Cerebellar cortex (tissue), 1 donor: Measurements from ENCODE around the gene LRRC4B.
A peak's percentile ranks its signal among the peaks of the same experiment; 100 is the strongest.

Experiments
- DNase-seq: peaks from one replicate; pipeline ENCODE4 v3.0.0-alpha.2; 2015; ENCODE audit warnings: low spot score

The LRRC4B gene

GRCh38 chr19:50570997-50571396, 2.8 kb upstream of the LRRC4B start:
- DNase-seq = no peak

DNA sequence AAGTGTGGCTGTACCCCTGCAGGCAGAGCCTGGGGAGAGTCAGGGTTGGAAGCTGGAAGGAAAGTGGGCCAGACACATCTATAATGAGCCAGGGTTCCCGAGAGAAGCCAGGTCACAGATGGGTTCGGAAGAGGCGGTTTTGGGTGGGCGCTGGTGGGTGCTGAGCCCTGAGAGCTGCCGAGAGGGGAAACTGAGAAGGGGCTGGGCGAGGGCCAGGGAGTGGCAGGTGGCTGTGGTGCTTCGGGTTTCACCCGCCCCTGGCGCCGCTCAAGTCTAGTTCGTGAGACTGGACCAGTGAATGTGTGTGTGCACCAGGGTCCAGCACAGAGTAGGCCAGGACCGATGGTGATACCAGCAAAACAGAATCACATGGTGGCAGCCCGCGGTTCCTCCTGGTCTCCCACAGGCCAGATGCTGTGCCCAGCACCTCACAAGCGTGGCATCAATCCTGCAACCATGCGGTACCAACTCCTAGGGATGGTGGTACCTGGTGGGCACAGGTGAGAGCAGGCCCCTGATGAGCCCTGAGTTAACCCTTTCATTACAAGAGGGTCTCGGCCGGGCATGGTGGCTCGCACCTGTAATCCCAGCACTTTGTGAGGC, 1.8 kb upstream of the LRRC4B start:
- no peak for DNase-seq

DNA sequence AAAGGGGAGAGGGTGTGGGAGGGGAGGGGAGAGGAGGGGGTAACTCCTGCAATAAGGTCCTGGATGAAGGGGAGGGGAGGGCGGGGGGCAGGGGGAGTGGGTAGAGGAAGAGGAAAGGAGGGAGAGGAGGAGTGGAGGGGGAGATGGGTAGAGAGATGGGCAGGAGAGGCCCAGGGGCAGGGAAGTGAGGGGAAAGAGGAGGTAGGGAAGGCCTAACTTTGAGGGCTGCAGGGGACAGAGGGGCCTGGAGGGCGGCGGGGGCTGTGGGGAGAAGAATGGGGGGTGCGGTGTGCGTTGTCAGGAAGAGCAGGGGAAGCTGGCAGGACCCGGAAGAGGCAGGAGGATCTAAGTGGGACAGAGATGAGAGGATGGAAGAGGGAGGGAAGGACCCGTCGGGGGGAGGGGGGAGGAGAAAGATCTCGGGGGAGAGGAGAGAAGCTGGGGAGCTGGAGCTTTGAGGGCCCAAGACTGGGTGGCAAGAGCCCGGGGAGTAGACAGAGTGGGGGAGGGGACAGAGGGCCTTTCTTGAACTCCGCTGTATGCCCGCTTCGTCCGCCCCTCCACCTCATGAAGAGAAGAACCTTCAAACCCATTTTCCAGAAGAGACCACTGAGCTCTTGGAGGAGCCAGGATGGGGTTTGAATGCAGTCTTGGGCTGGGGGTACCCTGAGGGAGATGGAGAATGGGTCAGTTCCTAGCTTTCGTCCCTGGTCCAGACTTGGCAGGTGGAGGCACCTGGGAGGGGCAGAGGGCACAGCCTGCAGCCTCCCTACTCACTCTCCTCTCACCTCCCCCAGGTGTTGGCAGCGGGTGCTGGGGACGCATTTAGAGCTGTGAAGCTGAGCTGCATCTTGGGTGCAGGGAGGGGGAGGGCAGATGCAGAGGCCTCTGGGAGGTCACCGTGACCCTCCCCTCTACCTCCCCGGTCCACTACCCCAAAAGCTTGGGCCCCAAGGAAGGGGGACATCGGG, 778 bp upstream of the LRRC4B start:
- DNase-seq = no peak

DNA sequence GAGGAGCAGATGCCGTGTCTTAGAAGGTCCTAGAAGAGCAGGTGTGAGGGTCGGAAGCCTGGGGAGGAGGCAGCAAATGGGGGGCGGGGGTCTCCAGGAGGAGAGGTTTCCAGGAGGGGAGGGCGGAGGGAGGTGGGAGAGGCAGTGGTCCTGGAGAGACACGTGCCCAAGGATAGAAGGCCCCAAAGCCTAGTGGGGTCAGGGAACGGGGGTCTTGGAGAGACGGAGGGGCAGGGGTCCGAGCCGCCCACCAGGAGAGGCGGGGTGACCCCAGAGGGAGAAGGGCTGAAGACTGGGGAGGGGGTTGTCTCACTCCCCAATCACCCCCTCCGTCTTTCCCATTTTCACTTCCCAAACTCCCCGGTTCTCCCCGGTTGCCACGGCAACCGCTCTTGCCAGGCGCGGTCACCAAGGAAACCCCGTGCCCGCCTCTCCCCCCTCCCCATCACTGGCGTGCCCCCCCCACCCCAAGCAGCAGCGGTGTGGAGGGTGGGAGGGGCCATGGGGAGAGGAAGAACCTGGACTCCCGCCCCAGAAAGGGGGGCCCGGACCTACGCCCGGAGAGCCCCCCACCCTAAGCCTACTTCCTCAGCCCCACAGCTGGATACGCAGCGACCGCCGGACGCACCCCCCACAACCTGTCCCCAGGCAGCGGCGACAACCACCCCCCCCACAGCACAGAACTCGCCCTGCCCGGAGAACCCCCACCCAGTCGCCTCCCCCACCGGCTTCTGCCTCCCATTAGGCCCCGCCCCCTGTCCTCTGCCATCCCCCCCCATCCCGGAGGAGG, 988 bp downstream of the LRRC4B start:
- DNase-seq = peak; percentile 69

- peak; percentile 50 for DNase-seq
Measured at GRCh38 chr19:50565984-50566903, 2.0 kb downstream of the LRRC4B start.

DNA sequence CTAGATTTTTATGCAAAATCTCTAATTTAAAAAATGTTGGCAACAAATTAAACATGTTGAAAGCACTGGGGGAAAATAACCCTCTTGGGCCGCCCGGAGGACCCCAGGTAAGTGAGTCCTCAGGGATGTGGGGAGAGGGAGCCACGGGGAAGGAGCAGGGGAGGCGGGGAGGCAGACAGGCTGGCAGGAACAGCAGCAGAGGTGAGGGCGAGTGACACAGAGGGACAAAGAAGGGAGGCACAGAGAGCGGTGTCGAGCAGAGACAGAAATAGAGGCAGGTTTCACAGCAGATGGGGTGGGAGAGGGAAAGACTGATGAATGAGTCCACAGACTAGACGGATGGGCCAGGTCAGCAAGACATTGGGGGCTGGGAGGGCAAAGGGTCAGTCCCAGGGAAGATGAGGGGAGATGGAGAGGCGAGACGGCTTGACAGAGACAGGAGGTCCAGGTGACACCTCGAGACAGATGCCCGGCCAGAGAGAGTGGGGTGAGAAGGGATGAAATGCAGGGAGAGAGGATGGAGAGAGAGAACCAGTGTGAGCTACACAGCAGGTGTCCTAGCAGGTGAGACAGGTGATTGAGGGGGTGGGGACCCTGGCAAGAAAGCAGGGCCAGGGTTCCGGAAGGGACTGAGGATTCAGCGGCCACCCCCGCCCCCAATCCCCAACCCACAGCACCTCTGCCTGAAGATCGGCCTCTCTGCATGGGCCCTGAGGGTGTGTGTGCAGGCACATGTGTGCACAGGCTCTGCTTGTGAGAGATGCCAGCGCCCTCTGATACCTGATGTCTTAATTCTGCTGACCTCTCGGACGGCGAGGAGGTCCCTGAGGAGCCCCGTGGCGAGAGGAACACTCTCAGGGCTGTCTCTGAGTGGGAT, 3.8 kb downstream of the LRRC4B start:
- no peak for DNase-seq

DNA sequence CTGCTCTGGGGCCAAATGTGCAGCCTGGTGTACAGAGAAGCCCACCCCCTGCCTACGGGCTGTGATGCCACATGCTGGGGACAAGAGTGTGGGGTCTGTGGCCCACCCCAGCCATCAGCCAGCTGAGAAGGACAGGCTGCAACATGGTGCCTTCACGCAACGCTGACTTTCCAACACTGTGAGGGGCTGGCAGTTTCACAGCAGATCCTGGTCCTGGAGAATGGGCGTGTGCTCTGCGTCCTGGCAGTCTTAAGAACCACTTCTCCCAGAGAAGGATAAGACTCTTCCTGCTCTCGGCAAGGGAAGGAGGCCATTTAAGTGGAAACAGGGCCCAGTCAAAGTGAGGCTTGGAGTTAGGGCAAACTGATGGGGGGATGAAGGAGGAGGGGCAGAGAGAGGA, 4.6 kb downstream of the LRRC4B start:
- no peak for DNase-seq

GRCh38 chr19:50562996-50563395, 5.2 kb downstream of the LRRC4B start:
- no peak for DNase-seq

GRCh38 chr19:50562329-50562728, 5.9 kb downstream of the LRRC4B start:
- no peak for DNase-seq

GRCh38 chr19:50559636-50560035, 8.6 kb downstream of the LRRC4B start:
- no peak for DNase-seq

- DNase-seq = no peak
Measured at GRCh38 chr19:50558449-50558848, 9.8 kb downstream of the LRRC4B start.

DNA sequence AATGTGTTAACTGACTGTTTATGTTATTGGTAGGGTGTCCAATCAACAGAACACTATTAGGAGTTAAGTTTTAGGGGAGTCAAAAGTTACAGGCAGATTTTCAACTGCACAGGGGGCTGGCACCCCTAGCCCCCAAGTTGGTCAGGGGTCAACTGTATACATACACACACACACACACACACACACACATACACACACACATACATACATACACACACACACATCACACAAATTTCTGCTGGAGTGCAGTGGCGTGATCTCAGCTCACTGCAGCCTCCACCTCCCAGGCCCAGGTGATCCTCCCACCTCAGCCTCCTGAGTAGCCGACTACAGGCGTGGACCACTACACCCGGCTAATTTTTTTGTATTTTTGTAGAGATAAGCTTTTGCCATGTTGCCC, 10.2 kb downstream of the LRRC4B start:
- DNase-seq = no peak

DNA sequence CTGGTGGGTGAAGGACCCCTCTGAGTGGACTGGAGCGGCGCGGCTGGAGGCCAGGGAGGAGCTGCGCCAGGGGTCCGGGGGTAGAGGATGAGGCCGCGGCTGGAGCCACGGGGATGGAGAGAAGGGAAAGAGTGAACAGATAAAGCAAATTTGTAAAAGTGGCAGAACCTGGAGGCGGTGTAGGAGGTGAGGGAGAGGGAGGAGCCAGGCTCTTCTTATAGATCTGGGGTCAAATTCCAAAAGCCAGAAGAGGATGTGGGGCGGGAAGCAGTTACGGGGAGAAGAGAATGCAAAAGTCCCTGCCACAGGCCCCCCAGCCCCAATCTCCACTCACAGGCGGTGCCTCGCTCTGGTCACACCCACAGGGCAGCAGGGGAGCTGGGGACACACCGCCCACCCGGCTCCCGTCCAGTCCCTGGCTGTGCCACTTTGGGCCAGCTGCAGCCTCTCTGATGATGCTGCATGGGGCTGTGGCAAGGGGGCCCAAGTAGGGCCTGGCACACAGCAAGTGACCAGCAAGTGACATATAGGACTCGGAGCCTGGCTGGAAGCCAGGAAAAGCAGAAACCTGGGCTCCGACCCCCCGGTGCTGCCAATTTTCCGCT, 11.1 kb downstream of the LRRC4B start:
- peak; percentile 38 for DNase-seq

- peak; percentile 88 for DNase-seq
Measured at GRCh38 chr19:50556282-50557008, 11.8 kb downstream of the LRRC4B start.

- DNase-seq = peak; percentile 81
Measured at GRCh38 chr19:50555450-50556281, 12.6 kb downstream of the LRRC4B start.

- DNase-seq = no peak
Measured at GRCh38 chr19:50555033-50555432, 13.2 kb downstream of the LRRC4B start.

- DNase-seq = no peak
Measured at GRCh38 chr19:50554212-50554611, 14.0 kb downstream of the LRRC4B start.

- DNase-seq = no peak
Measured at GRCh38 chr19:50553134-50553703, 15.0 kb downstream of the LRRC4B start.
